Heart left ventricle (tissue), 13 donors: ENCODE measurements around the gene DSCAML1.

ENCODE experiments used
- POLR2A ChIP-seq, 2 donors: fragments of 450-650 bp; IDR thresholded peaks; one replicate each; pipeline ENCODE4 v1.6.1; 2017; ENCODE audit warnings: antibody characterized with exemption in 2 of 2, mild to moderate bottlenecking in 2 of 2, moderate library complexity in 2 of 2
- TF ChIP-seq, protein P1 (sequence below), 12 donors: fragments of 200-600 bp; sonication (generic) in 4 of 12; IDR thresholded peaks; one replicate each; pipeline versions ENCODE4 v1.5.0 to v1.8.0; 2018 to 2022; ENCODE audit warnings: antibody characterized with exemption in 12 of 12, mild to moderate bottlenecking in 5 of 12
- donor health status: ischemic (EF 13 %, LVEDD 7.1; RV severe dilation, severe dysfunction).
- donor health status: DM: no; HTN: yes; CAD: no.
- donor health status: DM: no; HTN: no; CAD: no.
- donor health status: ischemic (EF 25% LVEDD 6.9; RV normal size, moderate dysfunction).
- donor health status: ischemic (EF 25% LVEDD 5.7; RV mildly dilated, moderate dysfunction).
- donor health status: ischemic (EF 35%, LVEDD 5.7; RV mildly dilated, moderate dysfunction).
- donor health status: nonischemic (EF 11% LVEDD 7.7; RV severe dilation, severe dysfunction).
- donor health status: DM: yes; HTN: yes; CAD: no.
- donor health status: PGD.
- donor health status: ischemic (EF 29% LVEDD 5.4; RV normal size, mild dysfunction).
- donor health status: nonischemic (EF 23%, LVEDD 6.1; RV moderate dilation, normal function).

- TF ChIP-seq, protein P1, sequence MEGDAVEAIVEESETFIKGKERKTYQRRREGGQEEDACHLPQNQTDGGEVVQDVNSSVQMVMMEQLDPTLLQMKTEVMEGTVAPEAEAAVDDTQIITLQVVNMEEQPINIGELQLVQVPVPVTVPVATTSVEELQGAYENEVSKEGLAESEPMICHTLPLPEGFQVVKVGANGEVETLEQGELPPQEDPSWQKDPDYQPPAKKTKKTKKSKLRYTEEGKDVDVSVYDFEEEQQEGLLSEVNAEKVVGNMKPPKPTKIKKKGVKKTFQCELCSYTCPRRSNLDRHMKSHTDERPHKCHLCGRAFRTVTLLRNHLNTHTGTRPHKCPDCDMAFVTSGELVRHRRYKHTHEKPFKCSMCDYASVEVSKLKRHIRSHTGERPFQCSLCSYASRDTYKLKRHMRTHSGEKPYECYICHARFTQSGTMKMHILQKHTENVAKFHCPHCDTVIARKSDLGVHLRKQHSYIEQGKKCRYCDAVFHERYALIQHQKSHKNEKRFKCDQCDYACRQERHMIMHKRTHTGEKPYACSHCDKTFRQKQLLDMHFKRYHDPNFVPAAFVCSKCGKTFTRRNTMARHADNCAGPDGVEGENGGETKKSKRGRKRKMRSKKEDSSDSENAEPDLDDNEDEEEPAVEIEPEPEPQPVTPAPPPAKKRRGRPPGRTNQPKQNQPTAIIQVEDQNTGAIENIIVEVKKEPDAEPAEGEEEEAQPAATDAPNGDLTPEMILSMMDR (IDR thresholded peaks at IDR 0.05) = no peak
- no peak for TF ChIP-seq POLR2A (IDR thresholded peaks at IDR 0.05)
These were observed 277.4 kb downstream of the DSCAML1 start for GRCh38 chr11:117519590-117519989.
